ENCODE results near the gene ZNF513.
"Not testable (repeated sequence)": the region's sequence is repeated elsewhere in the genome, so short reads cannot be mapped to it uniquely, and the experiment has no call there.

Gene ZNF513

DNA sequence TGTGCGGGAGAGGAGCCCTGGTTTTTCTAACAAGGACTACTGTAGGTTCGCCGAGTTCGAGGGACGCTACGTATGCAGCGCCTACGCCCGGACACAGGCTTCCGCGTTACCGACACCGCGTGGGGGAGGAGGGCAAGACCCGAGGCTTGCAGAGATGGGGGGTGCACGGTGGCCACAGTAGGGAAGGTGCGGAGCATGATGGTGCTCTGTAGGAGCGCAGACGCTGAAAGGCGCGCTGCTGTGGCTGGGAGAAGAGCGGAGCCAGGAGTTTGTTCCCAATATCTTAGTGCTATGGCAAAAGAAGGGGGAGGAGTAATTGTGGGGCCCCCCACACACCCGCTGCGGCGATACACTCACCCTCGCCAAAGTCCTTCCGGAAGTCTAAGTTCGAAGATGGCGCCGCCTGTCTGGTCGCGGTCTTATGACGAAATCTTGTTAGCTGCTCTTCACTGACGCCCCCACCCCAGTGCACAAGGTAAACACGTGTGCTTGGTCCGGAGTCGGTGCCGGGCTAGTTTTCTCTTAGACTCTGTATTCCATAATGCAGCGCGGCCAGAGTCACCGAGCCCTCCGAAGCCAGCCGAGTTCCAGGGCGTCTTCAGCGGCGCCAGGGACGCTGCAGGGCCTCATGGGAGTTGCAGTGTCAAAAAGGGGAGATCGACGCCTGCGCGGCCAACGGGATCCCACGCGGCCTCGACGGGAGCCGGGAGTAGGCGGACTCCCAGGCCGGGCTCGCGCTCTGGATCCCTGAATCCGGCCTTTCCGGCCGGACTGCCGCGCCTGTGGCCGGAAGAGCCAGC, 24.0 kb downstream of the ZNF513 start, which contains the start of gene GTF3C2:
Gene GTF3C2, minus strand, starts transcription at position 383 of the 800 bp plus-strand sequence. CDS start 13,210 bp downstream, outside the sequence.
- DNase-seq (ENCODE audit: low read depth) = peak; percentile 84

DNA sequence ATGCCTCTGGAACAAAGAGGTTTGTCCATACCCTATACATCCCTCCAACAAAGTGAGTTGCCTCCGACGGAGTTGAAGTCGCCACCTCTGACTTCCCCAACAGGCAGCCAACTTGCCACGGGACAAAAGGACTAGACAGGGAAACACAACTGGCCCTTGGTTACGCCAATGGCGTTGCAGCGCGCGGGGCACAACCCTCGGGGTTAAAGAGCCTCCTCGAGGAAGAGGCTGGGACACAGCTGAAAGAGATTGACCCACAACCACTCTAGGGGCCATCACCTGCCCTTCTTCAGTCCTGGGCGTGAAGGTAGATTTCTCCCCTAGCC, 24.5 kb downstream of the ZNF513 start:
- no peak for DNase-seq (ENCODE audit: low read depth)

DNA sequence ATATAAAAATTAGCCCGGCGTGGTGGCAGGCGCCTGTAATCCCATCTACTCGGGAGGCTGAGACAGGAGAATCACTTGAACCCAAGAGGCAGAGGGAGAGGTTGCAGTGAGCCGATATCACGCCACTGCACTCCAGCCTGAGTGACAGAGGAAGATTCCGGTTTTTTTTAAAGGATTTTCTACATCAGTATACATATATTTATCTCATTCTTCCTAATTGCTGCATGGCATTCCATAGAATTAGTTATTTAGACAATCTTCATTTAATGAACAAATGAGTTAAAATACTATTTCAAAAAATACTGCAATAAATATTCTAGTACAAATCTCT, 26.0 kb downstream of the ZNF513 start:
- no peak for DNase-seq (ENCODE audit: low read depth)

GRCh38 chr2:27353762-27354596, 26.6 kb downstream of the ZNF513 start:
- DNase-seq (ENCODE audit: low read depth) = no peak

DNA sequence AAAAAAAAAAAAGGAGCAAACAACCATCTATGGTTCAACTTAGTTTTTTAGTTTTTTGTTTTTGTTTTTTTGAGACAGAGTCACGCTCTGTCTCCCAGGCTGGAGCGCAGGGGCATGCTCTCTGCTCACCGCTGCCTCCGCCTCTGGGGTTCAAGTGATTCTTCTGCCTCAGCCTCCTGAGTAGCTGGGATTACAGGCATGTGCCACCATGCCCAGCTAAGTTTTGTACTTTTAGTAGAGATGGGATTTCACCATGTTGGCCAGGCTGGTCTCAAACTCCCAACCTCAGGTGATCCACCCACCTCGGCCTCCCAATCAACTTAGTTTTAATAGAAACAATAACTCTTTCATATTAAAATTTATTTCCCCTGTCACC, 27.2 kb downstream of the ZNF513 start:
- not testable (repeated sequence) for DNase-seq (ENCODE audit: low read depth)

GRCh38 chr2:27351802-27352598, 28.5 kb downstream of the ZNF513 start:
- no peak for DNase-seq (ENCODE audit: low read depth)

GRCh38 chr2:27350106-27350693, 30.3 kb downstream of the ZNF513 start:
- DNase-seq (ENCODE audit: low read depth) = no peak

- DNase-seq (ENCODE audit: low read depth) = no peak
Measured at GRCh38 chr2:27347641-27348040, 32.9 kb downstream of the ZNF513 start.

GRCh38 chr2:27336173-27336572, 44.4 kb downstream of the ZNF513 start:
- DNase-seq (ENCODE audit: low read depth) = no peak

GRCh38 chr2:27335311-27335710, 45.2 kb downstream of the ZNF513 start:
- no peak for DNase-seq (ENCODE audit: low read depth)

Measured in stimulated activated CD8-positive, alpha-beta memory T cell treated with anti-CD3 and anti-CD28 coated beads, Interleukin-12 subunit alpha, Interleukin-12 subunit beta, amount 100 ng/mL, for 1 hour (primary cell).